Smooth muscle cell (in vitro differentiated cells): ENCODE measurements around the gene UGT1A8. TPM values are rescaled to one million over a fixed set of nuclear protein-coding genes. Genes with fewer than 3 reads are reported as not detected.
A peak's percentile ranks its signal among the peaks of the same experiment; 100 is the strongest.

ENCODE experiments used
- DNase-seq: peaks from one replicate; lab custom pipeline; 2025; ENCODE audit not compliant: unreplicated experiment; lab: John Stamatoyannopoulos, UW
- H2AFZ ChIP-seq: fragments of 200-600 bp; sonication (generic); 2 replicates; pipeline ENCODE4 v1.6.0; 2016; ENCODE audit warnings: antibody characterized with exemption, low read depth, mild to moderate bottlenecking
- H3F3A ChIP-seq: fragments of 200-600 bp; sonication (generic); 2 replicates; pipeline ENCODE4 v1.6.0; 2017; ENCODE audit warnings: antibody characterized with exemption, low read depth
- H3K27ac ChIP-seq: fragments of 200-600 bp; sonication (generic); 2 replicates; pipeline ENCODE4 v1.5.1; 2016; ENCODE audit warnings: low read depth, mild to moderate bottlenecking
- H3K27me3 ChIP-seq: fragments of 200-600 bp; sonication (generic); 2 replicates; pipeline ENCODE4 v1.6.1; 2016; ENCODE audit warnings: low read depth, mild to moderate bottlenecking
- H3K36me3 ChIP-seq: fragments of 200-600 bp; sonication (generic); 2 replicates; pipeline ENCODE4 v1.5.1; 2016; ENCODE audit warnings: low read depth
- H3K4me1 ChIP-seq: fragments of 200-600 bp; sonication (generic); 2 replicates; pipeline ENCODE4 v1.5.1; 2016; ENCODE audit warnings: low read depth
- H3K4me2 ChIP-seq: fragments of 200-600 bp; sonication (generic); 2 replicates; pipeline ENCODE4 v1.6.0; 2016; ENCODE audit warnings: mild to moderate bottlenecking
- H3K4me3 ChIP-seq: fragments of 200-600 bp; sonication (generic); 2 replicates; pipeline ENCODE4 v1.5.1; 2016; ENCODE audit warnings: mild to moderate bottlenecking
- H3K79me2 ChIP-seq: fragments of 200-600 bp; sonication (generic); 2 replicates; pipeline ENCODE4 v1.6.0; 2016; ENCODE audit warnings: low read depth, mild to moderate bottlenecking
- H3K9ac ChIP-seq: fragments of 200-600 bp; sonication (generic); 2 replicates; pipeline ENCODE4 v1.6.0; 2016; ENCODE audit warnings: low read depth
- H3K9me3 ChIP-seq: fragments of 200-600 bp; sonication (generic); replicated peaks from 2 replicates; pipeline ENCODE4 v1.5.1; 2016; ENCODE audit warnings: low read depth
- H4K20me1 ChIP-seq: fragments of 200-600 bp; sonication (generic); 2 replicates; pipeline ENCODE4 v1.6.0; 2016; ENCODE audit warnings: low read depth
- WGBS: methylation state at CpG from one replicate; pipeline ENCODE4 v1.1.7; 2016; ENCODE audit warnings: low lambda C conversion rate; 5-methylcytosine and 5-hydroxymethylcytosine counted together
- polyA plus RNA-seq: library from polyadenylated mRNA; unstranded; fragments of >200 nt; fragmentation: Nextera tagmentation; extraction: Ambion mirVana; gene quantifications from 2 replicates; pipeline ENCODE4 v1.2.1, GENCODE V29; 2016
- total RNA-seq: library from RNA; depleted of rRNA; stranded (reverse); fragments of >200 nt; gene quantifications from 2 replicates; pipeline ENCODE4 v1.2.3, GENCODE V29; 2014
- TF ChIP-seq, protein P1 (sequence below): fragments of 200-600 bp; sonication (generic); IDR thresholded peaks from 2 replicates; pipeline ENCODE4 v1.5.1; 2017; ENCODE audit warnings: borderline replicate concordance, mild to moderate bottlenecking, antibody characterized with exemption; ENCODE audit not compliant: insufficient read depth, poor library complexity, severe bottlenecking

Gene UGT1A8
- total and polyA plus RNA-seq, 2 experiments from 2014 or later: not detected

- no peaks in the 10 kb centered on the region for H3F3A ChIP-seq
Observed at GRCh38 chr2:233706720-233707119, 89.3 kb downstream of the UGT1A8 start.

GRCh38 chr2:233707940-233708644, 90.7 kb downstream of the UGT1A8 start:
- Histone ChIP-seq H3K9ac (no peak overlapping the region), H3K4me2 (peak overlapping the region; percentile 64), H3K27me3 (no peaks in the 10 kb centered on the region), H3K9me3 (no peaks in the 10 kb centered on the region), H3K4me3 (no peak overlapping the region), H4K20me1 (no peaks in the 10 kb centered on the region), H3F3A (no peaks in the 10 kb centered on the region), H3K36me3 (no peaks in the 10 kb centered on the region), H3K79me2 (no peaks in the 10 kb centered on the region), H2AFZ (peak overlapping the region; percentile 56), H3K27ac (peak overlapping the region; percentile 51), H3K4me1 (no peaks in the 10 kb centered on the region)
- WGBS: 40% methylated on average over 10 of the region's 10 CpGs
- TF ChIP-seq, protein P1, sequence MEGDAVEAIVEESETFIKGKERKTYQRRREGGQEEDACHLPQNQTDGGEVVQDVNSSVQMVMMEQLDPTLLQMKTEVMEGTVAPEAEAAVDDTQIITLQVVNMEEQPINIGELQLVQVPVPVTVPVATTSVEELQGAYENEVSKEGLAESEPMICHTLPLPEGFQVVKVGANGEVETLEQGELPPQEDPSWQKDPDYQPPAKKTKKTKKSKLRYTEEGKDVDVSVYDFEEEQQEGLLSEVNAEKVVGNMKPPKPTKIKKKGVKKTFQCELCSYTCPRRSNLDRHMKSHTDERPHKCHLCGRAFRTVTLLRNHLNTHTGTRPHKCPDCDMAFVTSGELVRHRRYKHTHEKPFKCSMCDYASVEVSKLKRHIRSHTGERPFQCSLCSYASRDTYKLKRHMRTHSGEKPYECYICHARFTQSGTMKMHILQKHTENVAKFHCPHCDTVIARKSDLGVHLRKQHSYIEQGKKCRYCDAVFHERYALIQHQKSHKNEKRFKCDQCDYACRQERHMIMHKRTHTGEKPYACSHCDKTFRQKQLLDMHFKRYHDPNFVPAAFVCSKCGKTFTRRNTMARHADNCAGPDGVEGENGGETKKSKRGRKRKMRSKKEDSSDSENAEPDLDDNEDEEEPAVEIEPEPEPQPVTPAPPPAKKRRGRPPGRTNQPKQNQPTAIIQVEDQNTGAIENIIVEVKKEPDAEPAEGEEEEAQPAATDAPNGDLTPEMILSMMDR: no peak
- no peak for DNase-seq

More at GRCh38 chr2:233706720-233707119, 89.3 kb downstream of the UGT1A8 start:
- Histone ChIP-seq H2AFZ (no peak overlapping the region), H3K9ac (no peak overlapping the region), H3K4me3 (no peak overlapping the region), H3K4me1 (no peaks in the 10 kb centered on the region), H4K20me1 (no peaks in the 10 kb centered on the region), H3K79me2 (no peaks in the 10 kb centered on the region), H3K36me3 (no peaks in the 10 kb centered on the region), H3K27ac (peak overlapping the region; percentile 13), H3K27me3 (no peaks in the 10 kb centered on the region), H3K9me3 (no peaks in the 10 kb centered on the region), H3K4me2 (no peak overlapping the region)
- DNase-seq: no peak
- 75% methylated on average over 1 of the region's 1 CpG for WGBS
- TF ChIP-seq, protein P1: no peak

- TF ChIP-seq, protein P1: no peak
- H3K4me1 ChIP-seq: no peaks in the 10 kb centered on the region
- no peak overlapping the region for H3K4me3 ChIP-seq
- H3F3A ChIP-seq: no peaks in the 10 kb centered on the region
- 96% methylated on average over 5 of the region's 5 CpGs for WGBS
- H3K27me3 ChIP-seq: no peaks in the 10 kb centered on the region
- DNase-seq: no peak
- no peak overlapping the region for H3K4me2 ChIP-seq
- no peaks in the 10 kb centered on the region for H3K9me3 ChIP-seq
- no peak overlapping the region for H3K27ac ChIP-seq
- H3K9ac ChIP-seq: no peak overlapping the region
- H3K79me2 ChIP-seq: no peaks in the 10 kb centered on the region
- H2AFZ ChIP-seq: no peak overlapping the region
- no peaks in the 10 kb centered on the region for H4K20me1 ChIP-seq
- H3K36me3 ChIP-seq: no peaks in the 10 kb centered on the region
Observed at GRCh38 chr2:233708942-233709341, 91.5 kb downstream of the UGT1A8 start.
